Measurements from ENCODE around the gene VTI1A.

Gene VTI1A

DNA sequence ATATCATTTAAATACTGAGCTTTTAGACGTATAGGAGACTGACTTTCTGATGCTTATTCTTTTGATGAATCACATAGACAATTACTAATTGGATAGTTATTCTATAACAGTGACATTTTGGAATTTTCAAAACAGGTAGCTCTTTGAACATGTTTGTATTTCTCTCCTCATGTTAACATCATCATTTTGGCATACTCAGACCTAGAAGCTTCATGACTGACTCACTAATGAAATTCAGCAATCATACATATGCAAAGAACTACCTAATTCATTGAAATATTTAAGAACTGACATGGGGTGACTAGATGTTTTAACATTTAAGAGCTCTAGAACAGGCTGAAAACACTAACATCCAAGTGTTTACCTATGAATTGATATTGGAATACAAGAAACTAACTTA is 192.3 kb downstream of the VTI1A start:
- DNase-seq (ENCODE audit: low read depth): no peak

DNA sequence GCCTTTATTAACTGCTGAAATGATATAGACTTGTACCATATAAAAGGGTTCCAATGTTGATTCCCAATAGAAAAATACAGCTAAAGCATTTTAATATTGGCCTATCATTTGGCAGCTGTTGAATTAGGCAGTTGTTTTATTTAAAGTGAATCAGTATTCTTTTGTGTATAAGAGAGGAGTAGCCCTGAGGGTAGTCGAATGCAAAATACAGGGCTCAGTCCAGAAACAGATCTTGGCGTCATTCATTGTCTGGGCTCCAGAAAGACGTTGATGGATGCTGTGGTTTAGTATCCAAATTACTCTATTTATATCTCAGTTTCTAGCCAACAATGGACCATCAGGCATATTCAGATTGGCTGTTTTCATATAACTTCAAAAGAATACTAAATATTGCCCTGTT is 193.6 kb downstream of the VTI1A start:
- no peak for DNase-seq (ENCODE audit: low read depth)

DNA sequence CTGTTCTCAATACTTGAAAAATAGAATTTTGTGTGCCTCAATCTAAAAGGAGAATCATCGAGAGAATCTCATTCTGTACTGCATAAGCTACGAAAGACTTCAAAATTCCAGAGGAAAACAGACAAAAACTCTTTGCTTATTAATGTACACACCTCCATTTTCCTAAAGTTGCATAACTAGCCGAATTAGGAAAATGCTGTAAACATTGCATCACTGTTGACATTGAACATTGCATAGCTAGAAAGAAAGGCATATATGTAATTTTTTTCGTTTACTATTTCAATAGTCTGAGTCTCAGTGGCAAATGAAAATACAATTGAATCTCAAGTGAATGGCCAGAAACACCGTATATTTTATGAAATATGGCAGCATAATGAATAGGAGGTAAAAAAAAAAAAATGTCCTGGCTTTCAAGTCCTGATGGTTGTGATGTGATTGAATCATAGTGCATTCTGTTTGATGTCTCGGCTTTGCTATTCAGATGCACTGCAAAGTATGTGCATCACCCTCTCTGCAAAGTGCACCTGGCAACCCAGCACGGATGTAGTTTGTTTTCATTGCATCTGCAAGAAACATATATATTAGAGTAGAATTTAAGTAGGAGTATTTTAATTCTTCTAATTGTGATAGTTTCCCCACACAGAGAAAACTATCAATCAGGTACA is 196.7 kb downstream of the VTI1A start:
- no peak for DNase-seq (ENCODE audit: low read depth)

DNA sequence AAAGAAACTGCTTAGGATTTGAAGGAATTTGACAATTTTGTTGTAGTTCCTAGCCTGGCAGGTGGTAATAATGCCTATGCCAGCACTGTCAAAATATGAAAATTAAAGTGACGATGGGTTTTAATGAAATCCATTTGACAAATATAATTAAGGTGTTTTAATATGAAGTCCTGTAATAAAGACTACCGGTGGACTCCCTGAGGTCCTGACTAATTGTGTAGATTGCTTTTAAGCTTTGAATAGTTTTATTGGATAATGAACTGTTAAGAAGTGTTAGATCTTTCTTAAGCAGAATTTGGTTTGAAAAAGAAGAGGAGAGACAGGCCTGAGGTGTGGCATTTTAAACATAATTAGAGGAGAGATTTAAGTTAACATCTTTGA is 197.2 kb downstream of the VTI1A start:
- no peak for DNase-seq (ENCODE audit: low read depth)

DNA sequence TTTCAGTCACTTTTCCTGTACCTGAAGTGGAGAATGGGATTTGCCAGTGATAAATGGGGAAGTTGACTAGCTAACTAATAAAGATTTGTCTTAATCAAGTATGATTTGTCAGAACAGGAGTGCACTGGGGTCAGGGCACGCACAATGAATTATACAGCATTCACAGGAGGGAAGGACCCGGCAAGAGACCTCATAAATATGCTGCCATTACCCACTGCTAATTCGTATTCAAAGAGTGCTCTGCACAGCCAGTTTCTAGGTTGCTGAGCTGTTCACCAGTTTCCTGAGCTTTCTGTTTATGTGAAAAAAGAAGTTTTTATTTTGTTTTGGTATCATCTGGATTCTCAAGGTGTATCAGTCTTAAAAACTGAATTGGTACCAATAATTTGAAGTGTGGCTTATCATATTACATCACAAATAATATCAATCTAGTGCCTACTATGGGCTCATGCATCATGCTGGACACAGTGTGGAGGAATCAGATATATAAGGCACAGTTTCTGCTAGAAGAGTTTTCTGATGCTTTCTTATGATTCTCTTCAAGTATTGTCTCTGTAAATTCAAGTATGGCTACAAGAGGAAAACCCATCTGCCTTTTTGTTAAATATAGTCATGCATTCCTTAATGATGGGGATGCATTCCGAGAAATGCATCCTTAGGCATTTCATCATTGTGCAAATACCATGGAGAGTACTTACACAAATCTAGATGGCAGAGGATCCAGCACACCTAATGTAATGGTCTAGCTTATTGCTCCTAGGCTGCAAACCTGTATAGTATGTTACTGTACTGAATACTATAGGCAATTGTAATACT is 202.2 kb downstream of the VTI1A start:
- peak; percentile 53 for DNase-seq (ENCODE audit: low read depth)

DNA sequence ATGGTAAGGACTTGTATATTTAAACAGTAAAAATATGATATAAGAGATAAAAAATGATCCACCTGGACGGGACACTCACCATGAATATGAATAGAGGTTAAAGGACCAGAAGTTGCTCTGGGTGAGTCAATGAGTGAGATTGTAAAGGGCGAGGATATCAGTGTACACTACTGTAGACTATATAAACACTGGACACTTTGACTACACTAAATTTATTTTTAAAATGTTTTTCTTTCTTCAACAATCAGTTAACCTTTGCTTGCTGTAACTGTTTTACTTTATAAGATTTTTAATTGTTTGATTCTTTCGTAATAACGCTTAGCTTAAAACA is 202.8 kb downstream of the VTI1A start:
- DNase-seq (ENCODE audit: low read depth): no peak

DNA sequence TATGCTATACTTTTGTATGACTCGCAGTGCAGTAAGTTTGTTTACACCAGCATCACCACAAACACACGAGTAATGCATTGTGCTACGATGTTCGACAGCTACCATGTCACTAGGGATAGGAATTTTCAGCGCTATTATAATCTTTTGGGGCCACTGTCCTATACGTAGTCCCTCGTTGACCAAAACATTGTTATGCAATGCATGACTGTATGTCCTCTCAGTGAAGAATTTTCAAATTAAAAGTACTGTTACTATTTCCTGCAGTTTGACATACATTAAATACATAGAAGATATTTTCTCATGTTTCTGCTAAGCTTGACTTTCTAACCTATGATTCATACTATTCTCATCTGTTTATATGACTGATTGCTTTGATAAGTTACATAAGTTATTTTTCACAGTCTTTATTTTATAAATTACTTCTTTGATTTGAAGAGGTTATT is 203.6 kb downstream of the VTI1A start:
- no peak for DNase-seq (ENCODE audit: low read depth)

DNA sequence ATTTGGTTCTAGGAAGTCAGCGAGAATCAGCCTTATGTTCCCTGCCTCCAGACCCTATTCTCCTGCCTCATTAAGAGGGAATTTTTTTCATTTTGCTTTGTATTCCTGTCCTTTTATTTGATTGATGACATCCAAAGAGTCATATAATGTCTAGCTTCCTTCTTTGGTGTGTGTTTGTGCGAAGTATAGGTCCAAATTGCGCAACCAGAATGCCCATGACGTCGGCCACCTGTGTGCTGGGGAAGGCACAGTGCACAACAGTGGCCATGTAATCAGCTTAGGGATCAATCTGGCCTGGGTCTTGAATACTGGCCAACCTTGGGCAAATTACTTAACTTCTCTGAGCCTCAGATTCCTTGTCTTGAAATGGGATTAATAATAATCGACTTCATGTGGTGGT is 206.2 kb downstream of the VTI1A start:
- no peak for DNase-seq (ENCODE audit: low read depth)

DNA sequence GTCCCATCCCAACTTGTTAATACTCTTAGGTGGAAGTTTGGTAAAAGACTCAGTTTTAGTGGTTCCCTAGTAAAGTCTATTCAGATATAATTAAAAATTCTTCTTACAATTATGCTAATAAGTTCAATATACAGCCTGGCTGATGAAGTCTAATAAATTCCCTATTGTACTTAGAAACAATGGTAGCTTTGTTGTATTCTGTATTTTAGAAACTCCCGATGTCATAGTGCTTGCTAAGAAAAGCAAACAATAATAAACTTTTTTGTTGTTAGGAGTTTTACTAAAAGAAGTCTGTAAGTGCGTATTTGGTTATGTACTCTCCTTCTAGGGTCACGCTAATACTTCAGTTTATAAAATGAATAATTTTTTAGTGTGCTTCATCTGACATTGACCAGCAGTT is 206.8 kb downstream of the VTI1A start:
- no peak for DNase-seq (ENCODE audit: low read depth)

DNA sequence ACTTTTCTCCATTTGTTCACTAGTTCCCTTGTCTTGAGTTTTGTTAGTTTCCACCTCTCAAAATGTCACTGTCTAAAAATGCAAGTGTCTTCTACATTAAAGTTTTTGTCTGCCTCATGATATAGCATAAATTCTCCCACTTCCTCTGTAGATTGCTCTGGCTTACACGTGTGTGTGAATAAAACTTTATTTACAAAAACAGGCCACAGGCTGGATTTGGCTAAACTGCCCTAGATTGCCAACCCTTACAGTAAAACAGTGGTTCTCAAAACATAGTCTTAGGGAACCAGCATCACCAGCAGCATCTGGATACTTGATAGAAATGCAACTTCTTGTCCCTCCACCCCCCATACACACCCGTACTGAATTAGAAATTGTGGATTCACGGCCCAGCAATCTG is 207.8 kb downstream of the VTI1A start:
- no peak for DNase-seq (ENCODE audit: low read depth)

DNA sequence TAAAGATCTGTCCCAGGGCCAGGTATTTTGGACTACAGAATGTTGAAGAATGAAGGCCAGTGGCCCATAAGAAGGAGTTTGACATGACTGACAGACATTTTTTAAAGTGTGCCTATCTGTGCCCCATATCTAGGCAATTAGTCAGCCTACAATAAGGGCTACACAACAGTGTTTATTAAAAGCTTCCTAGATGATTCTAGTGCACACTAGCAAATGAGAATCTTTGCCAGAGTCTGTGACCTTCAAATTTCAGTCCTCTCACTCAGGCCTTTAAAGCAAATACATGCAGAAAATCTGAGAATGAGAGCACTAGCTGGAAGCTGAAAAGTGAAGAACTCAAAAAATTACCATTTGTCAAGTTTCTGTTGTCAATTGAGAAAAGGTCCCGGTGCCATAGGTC is 208.7 kb downstream of the VTI1A start:
- DNase-seq (ENCODE audit: low read depth): no peak

DNA sequence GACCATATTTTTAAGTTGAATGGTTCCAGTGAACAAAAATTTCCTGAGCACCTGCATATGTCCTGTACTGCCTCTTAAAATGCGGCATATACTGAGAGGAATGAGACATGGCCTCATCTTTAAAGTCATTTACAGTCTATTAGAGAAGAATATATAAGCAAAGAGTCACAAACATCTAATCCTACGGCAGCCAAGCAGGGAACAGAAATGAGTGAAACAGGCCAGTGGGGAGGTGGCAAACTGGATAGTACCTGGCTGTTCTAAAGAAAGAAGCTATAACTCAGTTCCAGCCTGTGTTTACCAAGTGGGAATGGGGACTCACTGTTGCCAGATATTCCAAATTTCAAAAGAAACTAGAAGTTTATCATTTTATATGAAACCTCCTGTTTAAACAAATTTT is 211.4 kb downstream of the VTI1A start:
- no peak for DNase-seq (ENCODE audit: low read depth)

DNA sequence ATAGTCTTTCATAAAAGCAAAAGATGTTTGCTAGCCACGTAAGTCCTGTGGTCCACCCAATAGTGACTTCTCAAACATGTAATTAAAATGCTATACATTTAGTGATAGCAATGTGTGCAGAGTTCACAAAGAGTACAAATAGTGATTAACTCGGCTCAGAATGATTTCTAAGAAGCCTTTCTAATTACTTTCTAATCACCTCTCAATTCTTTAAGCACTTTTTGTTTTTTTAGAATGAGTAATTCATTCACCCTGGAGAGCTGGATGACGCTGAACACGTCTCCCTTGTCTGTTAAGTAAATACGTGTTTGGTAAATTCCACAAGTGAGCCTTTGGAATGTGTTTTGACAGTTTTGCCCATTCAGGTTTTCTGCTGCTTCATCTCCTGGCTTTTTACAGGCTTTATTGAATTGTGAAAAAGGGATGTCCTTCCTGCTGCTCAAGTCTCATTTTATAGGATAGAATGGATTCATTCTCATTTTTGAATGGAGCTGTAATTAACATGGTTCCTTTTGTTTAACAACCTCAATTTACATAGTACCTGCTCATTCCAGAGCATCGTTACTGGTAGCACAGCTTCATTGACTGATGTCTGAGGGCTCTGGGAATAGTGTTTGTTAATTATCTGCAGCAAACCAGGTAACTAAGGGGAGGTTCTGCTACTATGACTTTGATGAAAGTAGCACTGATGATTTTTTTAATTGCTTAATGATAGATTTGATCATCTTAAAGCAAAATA is 212.1 kb downstream of the VTI1A start:
- peak; percentile 53 for DNase-seq (ENCODE audit: low read depth)

DNA sequence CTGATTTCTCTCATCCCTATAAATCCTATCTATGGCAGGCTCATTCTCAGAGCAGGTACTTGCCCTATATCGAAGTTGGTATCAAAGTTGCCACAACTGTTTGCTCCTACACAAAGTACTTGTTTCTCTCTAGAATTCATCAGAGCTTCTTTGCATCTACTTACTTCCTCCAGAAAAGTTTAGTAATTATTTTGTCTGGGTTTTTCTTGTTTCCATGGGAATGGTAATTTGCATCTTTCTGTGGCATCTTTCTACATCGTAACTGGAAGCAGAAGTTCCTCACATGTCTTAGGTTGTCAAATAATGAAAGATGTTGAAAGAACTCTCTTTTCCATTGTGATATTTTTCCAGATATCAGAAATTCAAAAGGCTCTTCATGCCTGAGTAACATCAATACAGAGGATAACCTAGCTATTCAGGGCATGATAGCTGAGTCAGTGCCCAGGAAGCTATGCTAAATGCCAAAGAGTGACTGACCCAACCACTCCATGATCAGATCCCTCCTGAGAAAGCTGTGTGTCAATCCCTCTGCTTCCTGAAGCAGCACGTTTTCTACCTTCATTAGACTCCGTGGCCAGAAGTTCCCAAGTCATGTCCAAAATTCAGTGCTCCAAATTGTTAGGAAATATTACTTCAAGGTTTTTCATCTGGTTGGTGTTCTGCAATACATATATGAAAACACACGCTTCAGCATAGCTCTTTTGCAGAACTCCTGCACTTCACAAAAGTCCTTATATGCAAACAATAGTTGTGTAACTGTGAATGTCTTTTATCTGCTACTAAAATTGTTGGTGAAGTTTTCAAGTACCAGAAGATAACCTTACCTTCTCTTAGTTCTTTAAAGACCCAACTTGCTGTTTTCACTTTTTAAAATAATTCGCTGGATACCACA is 216.5 kb downstream of the VTI1A start:
- peak; percentile 78 for DNase-seq (ENCODE audit: low read depth)

DNA sequence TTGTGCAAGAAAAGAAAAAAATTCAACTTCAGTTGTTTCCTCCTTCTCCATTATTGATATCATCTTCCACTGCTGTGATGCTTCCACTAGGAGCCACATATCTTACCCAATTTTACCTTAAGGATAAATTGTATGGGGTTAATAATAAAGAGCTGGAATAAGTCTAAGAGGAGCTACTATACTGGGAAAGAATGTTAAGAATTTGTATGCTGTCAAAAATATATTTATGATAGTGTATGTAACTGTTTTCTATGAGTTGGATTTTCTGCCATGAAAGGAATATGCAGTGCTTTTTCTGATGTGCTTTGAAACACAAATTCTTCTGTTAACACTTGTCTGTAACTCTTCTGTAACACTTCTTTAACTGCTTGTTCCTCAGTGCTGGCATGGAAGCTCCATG is 219.1 kb downstream of the VTI1A start:
- peak; percentile 49 for DNase-seq (ENCODE audit: low read depth)

DNA sequence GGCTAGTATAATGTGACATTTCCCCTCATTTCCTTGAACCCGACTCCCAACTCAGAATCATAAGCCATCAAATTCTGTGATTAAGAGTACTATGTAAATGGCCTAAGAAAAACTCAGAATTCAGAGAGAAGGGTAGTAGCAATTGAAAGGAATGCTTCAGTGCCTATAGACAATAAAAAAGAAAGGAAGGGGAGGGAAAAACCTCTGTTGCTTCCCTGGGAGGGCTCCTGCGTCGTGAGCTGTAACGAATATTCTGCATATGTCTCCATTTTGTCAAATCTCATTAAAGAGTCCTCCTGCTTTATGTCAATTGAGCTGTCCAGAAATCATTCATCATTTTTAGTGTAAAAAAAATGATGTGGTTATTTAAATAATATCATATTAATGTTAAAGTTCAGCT is 223.0 kb downstream of the VTI1A start:
- no peak for DNase-seq (ENCODE audit: low read depth)

DNA sequence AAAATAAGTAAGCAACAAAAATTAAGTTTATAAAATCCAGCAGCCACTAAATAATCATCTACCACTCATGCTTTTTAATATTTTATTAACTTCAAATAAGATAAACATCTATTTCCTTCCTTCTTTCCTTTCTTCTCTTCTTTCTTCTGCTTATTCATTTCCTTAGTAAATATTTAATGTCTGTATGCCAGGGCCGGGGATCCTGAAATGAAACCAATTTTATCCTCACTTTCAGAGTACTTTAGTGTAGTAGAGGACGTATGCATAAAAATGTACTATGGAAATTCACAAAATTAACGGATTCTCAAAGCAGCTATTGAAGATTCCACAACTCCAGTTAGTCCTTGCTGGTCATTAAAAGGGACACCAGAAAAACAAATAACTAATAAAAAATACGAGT is 224.7 kb downstream of the VTI1A start:
- DNase-seq (ENCODE audit: low read depth): no peak

DNA sequence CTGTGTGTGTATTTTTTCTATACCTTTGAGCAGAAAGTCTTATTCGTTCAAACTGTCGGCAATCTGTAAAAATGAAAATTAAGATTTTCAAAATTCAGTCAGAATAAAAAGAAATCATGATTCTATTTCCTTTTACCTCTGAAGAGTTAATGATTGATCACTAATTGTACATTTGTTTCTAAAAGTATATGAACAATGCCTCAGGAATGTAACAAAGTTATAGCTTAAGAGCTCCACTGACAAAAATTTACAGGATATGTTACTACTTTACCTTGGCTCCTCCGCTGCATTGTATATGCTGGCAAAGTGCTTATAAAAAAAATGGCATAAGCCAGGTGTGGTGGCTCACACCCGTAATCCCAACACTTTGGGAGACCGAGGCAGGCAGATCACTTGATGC is 225.7 kb downstream of the VTI1A start:
- no peak for DNase-seq (ENCODE audit: low read depth)

DNA sequence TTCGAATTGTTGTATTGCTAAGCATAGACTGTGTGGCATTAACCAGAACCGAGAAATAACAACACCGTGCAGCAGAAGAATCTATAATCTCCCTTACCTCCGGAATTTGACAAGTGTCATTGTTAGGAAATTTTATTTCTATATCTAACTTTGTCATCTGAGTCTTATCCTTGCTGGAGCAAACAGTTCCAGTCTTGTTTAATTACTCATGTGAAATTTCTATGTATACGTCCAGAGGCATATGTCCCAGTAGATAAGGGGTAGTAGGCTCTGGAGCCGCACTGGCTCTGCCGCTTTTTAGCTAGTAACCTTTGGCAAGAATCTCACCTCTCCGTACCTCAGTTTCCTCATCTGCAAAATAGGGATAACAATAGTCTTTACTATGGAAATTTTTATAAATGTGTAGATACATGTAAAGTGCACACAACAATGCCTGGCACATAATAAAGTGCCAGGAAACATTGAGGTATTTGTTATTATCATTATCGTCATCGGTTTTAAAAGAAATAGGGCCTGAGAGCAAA is 228.6 kb downstream of the VTI1A start:
- no peak for DNase-seq (ENCODE audit: low read depth)

DNA sequence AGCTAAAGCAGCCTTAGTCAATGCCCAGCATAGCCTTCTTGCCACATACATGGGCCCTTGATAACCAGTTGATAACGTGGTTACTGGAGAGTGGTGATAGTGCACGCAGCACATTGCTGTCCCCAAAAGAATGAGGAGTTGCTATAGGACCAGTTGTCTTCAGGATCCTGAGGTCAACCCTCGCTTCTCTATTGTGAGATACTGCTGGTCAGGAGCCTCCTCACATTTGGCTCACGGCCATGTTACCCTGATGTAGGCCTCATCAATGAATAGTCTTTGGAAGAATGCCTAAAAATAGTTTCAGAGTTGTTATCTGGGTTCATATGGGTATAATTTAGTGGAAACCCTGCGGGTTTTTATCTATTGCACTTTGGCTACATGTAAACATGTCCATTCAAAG is 230.7 kb downstream of the VTI1A start:
- DNase-seq (ENCODE audit: low read depth): peak; percentile 27

DNA sequence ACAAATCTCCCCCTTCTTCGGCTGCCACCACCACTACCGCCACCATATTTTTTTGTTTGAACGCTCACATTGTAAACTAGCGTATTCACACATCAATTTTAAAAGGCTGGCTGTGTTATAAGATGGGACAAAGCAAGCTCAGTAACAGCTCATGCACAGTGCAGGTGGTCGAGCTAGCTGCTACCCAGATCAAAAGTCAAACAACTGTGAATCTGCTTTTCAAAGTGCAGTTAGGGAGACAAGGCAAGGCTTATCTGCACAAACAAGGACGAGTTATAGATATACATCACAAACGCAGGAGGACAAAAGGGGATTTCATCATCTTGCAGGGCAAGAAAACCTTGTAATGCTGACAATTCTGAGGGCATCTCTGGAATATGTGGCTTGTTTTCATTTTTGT is 231.6 kb downstream of the VTI1A start:
- DNase-seq (ENCODE audit: low read depth): no peak

DNA sequence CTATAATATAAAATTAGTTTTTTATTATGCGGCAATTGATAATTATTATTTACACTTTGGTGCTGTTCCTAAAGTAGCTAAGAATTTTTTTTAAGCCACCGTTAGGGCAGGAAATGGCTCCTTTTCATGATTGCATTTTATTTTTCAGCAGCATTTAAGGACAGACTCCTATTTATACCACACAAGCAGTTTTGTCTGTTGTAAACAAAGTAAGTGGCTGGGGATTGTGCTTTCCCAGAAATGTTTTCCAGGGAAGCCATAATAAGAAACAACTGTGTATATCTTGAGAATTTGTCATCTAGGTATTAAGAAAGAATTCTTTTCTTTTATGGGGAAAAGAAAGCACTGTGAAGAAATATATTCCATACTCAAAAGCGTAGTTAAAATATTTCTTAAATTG is 232.0 kb downstream of the VTI1A start:
- DNase-seq (ENCODE audit: low read depth): no peak

All from amniotic epithelial cell (primary cell).